Smooth muscle cell of the brain vasculature (primary cell): ENCODE results near the gene CARM1.

Experiments used
- DNase-seq: peaks from one replicate; pipeline ENCODE4 v3.0.0-alpha.2; 2012; ENCODE audit warnings: low read depth, low spot score

CARM1 gene

GRCh38 chr19:10907925-10908324 is 36.6 kb downstream of the CARM1 start:
- DNase-seq: no peak

DNA sequence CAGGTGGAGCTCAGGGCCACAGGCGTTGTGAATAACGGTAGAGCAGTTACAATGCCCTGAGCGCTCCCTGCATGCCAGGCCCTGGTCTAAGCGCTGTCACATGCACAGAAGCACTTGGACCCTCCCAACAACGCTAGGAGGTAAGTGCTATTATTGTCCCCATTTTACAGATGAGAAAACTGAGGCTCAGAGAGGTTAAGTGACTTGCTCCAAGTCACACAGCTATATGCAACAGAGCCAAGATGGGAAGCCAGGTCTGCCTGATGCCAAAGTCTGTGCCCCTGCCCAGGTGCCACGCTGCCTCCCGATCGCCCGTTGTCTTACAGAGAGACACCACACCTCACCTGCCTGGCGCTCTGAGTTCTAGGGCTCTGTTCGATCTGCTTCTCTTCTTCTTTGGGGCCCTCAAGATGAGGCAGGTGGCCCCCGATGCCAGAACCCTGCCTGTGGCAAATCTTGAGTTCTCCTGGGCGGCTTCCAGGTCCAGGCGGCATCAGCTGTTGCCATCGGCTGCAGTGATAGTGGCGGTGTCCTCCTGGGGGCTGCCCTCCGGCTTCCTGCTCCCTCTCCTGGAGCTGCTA is 37.1 kb downstream of the CARM1 start:
- no peak for DNase-seq

DNA sequence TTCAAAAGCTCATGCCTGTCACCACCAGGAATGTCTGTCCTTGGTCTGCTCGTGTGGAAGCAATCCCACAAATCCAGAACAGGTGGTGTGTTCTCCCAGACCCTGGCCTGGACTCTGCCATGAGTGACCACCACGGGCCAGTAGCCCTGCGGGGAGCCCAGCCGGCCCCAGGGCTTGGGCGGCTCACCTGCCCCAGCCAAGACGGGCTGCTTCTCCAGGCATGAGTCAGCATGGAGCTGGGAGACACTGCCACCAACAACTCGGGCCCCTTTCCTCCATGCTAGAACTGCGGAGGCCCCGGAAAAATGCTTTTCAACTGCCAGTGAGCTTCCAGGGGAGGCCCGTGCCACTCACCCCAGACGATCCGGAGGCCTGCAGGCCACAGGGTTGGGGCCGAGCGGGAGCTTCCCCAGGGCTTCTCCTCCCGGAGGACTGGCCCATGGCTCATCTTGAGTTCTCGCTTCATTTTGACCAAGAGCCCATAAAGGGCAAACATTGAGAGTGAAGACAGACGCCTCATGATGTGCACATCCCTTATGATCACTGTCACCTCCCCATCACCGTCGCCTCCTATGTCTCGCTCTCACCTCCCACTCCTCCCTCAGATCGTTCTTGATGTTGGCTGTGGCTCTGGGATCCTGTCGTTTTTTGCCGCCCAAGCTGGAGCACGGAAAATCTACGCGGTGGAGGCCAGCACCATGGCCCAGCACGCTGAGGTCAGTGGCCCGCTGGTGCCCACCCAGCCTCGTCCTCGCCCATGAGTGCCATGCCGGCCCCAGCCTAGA is 40.4 kb downstream of the CARM1 start:
- DNase-seq: no peak

- no peak for DNase-seq
Observed at GRCh38 chr19:10912619-10913018, 41.3 kb downstream of the CARM1 start.

GRCh38 chr19:10913716-10914340 is 42.5 kb downstream of the CARM1 start:
- DNase-seq: no peak

DNA sequence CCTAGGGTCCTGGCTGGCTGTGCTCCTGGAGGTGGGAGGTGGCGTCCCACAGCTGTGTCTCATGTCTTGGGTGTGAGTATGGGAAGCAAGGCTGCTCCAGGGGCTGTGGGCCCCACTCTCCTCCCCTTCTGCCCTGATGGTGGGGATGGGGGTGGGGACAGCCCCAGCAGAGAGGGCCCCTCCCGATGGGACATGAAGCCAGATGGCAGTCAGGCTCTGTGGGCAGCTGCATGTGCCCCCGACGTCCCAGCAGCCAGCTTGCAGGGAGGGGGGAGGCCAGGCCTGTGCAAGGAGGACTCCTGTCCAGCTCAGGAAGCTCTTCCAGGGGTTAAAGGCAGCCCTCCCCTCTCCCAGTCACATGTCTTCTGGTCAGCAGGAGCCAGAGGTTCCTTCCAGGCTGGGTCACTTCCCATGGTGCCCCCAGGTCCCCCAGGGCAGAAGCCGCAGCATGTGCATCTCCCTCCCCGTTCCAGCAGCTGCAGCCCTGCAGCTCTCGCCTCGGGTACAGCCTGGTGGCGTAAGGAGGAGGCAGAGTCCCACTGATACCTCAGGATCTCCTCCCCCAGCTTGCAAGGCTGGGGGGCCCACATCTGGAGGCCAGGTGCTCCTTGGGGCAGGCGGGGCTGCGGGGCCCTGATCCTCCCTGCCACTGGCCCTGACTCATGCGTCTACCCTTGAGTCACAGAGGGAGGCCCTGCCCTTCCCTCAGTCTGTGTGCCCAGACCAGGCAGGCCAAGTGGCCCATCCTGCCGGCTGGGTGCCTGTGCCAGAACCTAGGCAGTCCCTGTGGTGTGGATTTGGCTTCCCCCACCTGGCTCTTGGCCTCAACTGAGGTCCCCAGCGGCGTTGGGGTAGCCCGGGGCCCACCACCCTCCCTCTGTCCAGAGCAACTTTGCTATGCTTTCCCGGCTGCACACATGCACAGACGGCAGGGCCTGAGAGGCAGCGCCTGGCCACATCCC is 44.1 kb downstream of the CARM1 start:
- no peak for DNase-seq

DNA sequence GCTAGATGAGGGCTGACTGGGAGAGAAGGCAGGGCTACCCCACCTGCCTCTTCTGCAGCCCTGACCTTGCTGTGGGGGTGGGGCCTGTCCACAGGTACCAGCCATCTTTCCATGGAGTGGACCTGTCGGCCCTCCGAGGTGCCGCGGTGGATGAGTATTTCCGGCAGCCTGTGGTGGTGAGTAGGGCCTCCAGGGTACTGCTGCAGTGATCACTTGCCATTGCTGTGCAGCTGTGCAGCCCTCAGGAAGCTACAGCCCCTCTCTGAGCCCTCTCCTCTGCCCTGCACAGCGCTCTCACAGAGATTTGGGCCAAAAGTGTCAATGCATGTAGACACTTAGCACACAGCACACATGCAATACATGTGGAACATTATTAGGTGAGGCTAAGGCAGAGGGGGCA is 45.2 kb downstream of the CARM1 start:
- DNase-seq: no peak

DNA sequence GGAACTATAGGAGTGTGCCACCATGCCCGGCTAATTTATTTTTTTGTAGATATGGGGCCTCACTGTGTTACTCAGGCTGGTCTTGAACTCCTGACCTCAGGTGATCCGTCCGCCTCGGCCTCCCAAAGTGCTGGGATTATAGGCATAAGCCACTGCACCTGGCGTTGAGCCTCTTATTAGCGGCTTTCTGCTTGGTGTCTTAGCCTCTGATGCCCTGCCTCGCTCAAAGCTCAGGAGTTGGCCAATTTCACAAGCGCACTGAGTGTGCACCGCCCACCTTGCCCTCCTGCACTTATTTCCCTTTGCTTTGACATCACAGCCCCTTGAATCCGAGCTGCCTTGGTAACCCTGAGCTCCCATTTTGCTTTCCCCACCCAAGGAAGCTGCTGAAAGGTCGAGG is 47.0 kb downstream of the CARM1 start:
- DNase-seq: no peak

DNA sequence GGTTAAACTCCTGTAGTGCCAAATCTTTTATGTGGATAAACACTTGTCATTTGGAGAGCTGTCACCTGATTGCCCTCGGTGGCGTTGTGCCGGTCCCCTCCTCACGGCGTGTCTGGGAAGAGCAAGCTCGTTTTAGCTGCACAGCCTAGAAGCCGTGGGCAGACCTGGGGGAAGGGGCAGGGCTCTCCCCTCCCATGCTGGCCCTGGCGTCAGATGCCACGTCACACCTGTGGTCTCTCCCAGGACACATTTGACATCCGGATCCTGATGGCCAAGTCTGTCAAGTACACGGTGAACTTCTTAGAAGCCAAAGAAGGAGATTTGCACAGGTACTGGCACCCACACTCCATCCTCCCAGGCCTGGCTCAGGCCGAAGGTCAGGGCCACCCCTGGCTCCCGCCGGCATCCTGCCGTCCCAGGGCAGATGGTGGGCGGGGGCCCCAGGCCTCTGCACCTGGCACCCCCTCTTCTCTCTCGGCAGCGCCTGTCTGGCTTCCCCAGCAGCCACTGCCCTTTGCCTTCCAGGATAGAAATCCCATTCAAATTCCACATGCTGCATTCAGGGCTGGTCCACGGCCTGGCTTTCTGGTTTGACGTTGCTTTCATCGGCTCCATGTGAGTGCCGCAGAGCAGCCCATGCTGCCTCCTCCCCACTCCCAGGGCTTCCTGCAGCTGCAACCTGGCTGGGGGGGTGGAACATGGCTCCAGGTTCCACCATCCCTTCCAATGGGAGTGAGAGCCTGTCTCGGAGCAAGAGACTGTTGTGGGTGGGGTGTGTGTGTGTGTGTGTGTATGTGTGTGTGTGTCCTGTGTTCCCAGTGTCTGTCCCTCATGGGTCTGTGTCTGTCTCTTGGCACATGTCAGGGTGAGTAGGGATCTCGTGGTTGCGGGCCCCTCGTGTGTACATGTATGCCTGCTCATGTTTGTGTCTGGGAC is 48.3 kb downstream of the CARM1 start:
- no peak for DNase-seq

- no peak for DNase-seq
Observed at GRCh38 chr19:10920288-10920655, 48.9 kb downstream of the CARM1 start.

DNA sequence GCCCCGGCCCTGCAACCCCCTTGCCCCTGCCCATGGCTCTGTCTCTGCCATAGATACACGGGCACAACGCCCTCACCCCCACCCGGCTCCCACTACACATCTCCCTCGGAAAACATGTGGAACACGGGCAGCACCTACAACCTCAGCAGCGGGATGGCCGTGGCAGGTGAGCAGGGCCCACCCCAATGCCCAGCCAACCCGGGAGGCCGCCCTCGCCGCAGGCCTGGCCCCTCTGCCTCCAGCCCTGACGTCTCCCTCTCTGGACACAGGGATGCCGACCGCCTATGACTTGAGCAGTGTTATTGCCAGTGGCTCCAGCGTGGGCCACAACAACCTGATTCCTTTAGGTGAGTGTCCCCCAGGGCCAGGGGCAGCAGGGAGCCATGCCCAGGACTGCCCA is 49.4 kb downstream of the CARM1 start:
- DNase-seq: no peak

DNA sequence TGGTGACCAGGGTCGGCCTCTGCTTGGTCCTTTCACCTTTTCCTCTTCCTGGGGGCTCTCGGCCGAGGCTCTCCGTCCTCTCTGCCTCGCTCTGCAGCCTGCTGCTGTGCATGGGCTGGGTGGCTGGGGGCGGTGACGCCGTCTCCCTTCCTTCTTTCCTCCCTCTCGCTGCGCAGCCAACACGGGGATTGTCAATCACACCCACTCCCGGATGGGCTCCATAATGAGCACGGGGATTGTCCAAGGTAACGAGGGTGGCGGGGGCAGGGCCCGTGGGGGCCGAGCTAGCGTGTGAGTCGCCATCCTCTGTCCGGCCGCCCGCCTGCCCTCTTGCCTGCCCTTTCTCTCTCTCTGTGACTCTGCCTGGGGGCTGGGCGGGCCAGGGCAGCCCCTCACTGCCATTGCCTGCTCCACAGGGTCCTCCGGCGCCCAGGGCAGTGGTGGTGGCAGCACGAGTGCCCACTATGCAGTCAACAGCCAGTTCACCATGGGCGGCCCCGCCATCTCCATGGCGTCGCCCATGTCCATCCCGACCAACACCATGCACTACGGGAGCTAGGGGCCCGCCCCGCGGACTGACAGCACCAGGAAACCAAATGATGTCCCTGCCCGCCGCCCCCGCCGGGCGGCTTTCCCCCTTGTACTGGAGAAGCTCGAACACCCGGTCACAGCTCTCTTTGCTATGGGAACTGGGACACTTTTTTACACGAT is 50.0 kb downstream of the CARM1 start:
- no peak for DNase-seq

- no peak for DNase-seq
Observed at GRCh38 chr19:10921910-10922637, 50.7 kb downstream of the CARM1 start.

GRCh38 chr19:10922638-10923014 is 51.3 kb downstream of the CARM1 start:
- no peak for DNase-seq

DNA sequence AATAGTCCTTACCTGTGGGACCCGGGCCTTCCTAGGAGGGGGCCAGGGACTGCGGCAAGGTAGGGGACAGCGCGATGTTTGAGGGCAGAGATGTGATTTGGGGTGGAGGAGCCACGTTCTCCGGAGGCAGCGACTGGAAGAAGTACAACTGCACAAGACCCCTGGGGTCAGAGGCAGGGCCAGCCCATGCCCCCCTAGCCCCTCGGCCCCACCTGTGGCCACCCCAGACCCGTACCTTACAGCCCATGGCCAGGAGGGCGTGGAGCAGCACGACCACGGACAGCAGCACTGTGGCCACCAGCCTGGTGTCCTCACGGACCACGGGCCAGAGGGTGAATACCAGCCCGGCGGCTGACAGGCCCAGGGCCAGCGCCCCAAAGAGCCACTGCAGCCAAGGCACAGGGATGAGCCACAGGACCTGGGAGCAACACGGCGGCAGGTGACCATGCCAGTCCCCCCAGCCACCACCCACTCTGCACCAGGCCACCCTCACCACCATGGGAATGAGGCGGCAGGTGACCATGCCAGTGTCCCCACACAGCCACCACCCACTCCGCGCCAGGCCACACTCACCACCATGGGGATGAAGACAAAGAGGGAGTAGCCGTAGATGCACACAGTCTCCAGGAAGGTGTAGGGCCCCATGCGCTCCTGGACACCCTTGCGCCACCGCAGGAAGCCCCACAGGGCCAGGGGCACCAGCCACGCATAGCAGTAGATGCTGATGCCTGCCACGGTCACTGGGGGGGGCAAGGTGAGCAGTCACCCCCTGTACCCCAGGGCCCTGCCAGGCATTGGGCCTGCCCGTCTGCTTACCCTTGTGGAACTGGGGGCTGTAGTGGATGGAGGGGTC is 52.1 kb downstream of the CARM1 start:
- no peak for DNase-seq

- DNase-seq: no peak
Observed at GRCh38 chr19:10924597-10924996, 53.2 kb downstream of the CARM1 start.

- no peak for DNase-seq
Observed at GRCh38 chr19:10927730-10928562, 56.6 kb downstream of the CARM1 start.
